Fibroblast of skin of left quadriceps (primary cell): ENCODE data around the gene C12orf76.

Source experiments
- DNase-seq, 2 experiments: peaks; one replicate each; pipeline ENCODE4 v3.0.0-alpha.2; 2013; ENCODE audit warnings: low read depth in 2 of 2

C12orf76 gene

DNA sequence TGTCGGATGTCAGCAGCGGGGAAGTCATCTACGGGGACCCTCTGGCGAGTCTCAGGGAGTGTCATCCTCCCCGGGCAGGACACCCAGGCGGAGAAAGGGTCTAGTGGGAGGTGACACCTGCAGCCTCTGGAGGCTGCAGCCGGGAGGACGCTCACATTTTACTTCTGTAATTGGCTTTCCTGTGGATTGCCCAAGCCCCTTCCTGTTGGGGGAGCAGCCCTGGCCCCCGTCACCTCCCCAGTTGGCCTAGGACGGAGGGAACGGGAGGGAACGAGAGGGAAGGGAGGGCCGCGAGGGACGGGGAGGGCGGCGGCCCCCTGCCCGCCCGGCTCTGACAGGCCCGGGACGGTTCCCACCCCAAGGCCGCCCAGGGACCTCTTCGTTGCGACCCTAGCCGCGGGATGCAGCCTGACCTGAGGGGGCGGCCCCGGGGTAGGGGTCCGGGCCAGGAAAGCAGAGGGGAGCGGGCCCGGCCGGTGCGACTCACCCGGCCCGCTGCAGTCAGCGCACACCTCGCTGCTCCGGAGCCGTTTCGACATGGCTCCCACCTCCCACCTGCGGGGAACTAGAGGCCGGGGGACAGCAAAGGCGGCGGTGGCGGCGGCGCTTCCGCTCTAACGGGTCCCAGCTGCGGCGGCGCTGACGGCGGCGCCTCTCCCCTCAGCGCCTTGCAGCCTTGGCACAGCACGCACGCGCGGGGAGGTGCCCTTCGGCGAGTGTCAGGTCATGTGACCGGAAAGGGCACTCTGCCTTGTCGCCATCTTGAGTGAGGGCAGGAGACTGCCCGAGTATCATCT lies 52.4 kb downstream of the C12orf76 start, which contains the start of gene GIT2:
GIT2 (minus strand) TSS at position 683 of the 797 bp plus-strand sequence; CDS start at position 539, 144 bp downstream.
- peak; percentile 73 to 76 for DNase-seq

DNA sequence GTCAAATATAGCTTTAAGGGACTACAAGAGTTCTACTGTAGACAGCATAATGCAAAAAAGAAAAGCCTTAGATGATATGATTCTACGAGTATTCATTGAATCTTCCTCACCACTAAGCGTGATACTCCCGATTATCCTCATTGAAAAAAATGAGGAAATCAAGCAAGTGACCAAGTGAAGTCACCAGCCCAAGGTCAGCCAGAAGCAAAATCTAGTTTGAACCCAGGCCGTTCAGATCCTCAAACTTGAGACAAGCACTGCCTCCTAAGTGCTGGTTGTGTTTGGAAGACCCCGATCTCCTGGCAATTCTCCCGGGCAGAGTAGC lies 53.0 kb downstream of the C12orf76 start:
- DNase-seq = no peak

DNA sequence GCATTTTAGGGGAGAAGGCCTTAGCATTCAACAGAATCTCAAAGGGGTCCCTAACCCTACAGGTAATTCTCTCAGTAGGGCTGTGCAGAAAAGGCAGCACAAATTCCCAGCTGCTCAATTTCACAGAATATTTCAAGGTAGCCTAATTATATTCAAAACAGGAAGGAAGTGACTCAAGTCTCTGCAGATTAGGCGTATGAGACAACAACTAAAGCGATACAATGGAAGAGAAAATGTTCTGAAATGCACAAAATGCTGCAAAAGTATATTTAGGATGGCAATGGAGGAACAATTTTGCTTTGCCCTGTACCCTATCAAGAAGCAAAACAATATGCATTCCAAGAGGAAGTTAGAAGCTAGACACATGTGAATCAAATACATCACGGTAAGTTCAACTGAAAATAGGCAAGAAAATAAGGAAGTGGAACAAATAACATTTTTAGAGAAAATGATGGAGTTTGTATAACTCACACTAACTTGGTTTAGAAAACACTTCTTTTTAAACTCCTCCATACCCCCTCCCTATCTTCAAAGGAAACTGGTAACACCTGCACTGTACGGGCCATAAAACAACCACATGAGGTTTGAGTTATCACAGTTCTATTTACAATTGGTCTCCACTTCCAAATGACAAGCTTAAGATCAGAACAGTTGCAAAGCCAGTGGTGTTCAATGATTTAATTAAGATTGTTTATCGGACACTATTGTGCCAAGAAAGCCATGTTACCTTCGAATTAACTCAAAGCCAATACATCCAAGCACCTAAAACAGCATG lies 53.7 kb downstream of the C12orf76 start:
- no peak for DNase-seq

DNA sequence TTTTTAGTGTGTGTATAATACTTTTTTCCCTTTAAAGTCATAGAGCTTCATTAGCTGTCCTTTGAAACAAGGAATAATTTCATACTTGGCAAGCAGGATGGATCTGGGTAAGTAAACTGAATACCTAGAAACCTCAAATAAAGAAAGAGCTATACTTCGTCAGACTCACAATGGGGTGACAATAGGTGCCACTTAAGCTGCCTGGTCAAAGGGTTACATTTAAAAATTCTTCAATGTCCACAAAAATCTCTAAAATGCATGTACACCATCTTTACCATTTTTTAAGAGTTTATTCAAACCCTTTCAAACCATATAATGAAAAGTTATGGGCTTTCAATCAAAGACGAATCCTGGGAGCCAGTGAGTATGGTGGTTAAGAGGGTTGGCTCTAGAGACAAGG lies 55.2 kb downstream of the C12orf76 start:
- DNase-seq = no peak

DNA sequence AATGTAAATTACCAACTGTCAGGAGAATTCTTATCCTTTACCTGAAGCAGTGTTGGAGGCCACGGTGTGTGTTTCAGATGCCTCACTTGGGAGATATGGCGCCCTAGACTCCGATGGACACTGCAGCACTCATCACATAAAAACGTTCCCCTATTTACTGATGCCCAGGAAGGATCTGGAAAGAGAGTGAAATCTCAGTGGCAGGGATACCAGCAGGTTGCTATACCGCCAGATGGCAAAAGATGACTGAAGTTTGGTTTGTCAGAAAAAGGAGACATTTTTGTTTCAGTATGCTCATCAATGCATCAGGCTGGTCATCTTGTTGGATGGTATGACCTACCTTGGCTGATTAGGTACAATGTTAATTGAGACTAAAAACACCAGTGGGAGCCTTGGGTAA lies 56.7 kb downstream of the C12orf76 start:
- no peak for DNase-seq
